Stimulated activated CD8-positive, alpha-beta memory T cell treated with anti-CD3 and anti-CD28 coated beads, Interleukin-7, amount 100 ng/mL, for 4 hours (primary cell): ENCODE results near the gene GAP43.
"Not testable (repeated sequence)": the region's sequence is repeated elsewhere in the genome, so short reads cannot be mapped to it uniquely, and the experiment has no call there.

Experiments used
- DNase-seq, 2 donors: peaks; one replicate each; pipeline ENCODE4 v3.0.0-alpha.2; 2020; ENCODE audit warnings: low read depth in 2 of 2

GAP43 gene

GRCh38 chr3:115698851-115699591 is 75.7 kb downstream of the GAP43 start:
- DNase-seq = no peak

GRCh38 chr3:115699706-115700105 is 76.4 kb downstream of the GAP43 start:
- no peak for DNase-seq

GRCh38 chr3:115702598-115702997 is 79.3 kb downstream of the GAP43 start:
- DNase-seq = no peak

- DNase-seq = no peak
Measured at GRCh38 chr3:115704661-115705338, 81.5 kb downstream of the GAP43 start.

GRCh38 chr3:115706311-115706829 is 83.1 kb downstream of the GAP43 start:
- DNase-seq = no peak

GRCh38 chr3:115708540-115708939 is 85.2 kb downstream of the GAP43 start:
- no peak for DNase-seq

- DNase-seq = no peak
Measured at GRCh38 chr3:115709093-115709492, 85.8 kb downstream of the GAP43 start.

- no peak for DNase-seq
Measured at GRCh38 chr3:115709931-115710330, 86.6 kb downstream of the GAP43 start.

- DNase-seq = no peak
Measured at GRCh38 chr3:115710799-115711198, 87.5 kb downstream of the GAP43 start.

GRCh38 chr3:115712871-115713270 is 89.6 kb downstream of the GAP43 start:
- DNase-seq = no peak

GRCh38 chr3:115713284-115713683 is 90.0 kb downstream of the GAP43 start:
- DNase-seq = no peak

- DNase-seq = no peak
Measured at GRCh38 chr3:115715241-115715745, 92.0 kb downstream of the GAP43 start.

- no peak for DNase-seq
Measured at GRCh38 chr3:115720983-115721382, 97.7 kb downstream of the GAP43 start.

GRCh38 chr3:115725800-115726199 is 102.5 kb downstream of the GAP43 start:
- no peak for DNase-seq

GRCh38 chr3:115727135-115727534 is 103.8 kb downstream of the GAP43 start:
- no peak for DNase-seq

- DNase-seq = no peak
Measured at GRCh38 chr3:115728013-115728412, 104.7 kb downstream of the GAP43 start.

- not testable (repeated sequence) for DNase-seq
Measured at GRCh38 chr3:115736341-115736740, 113.0 kb downstream of the GAP43 start.

- DNase-seq = no peak
Measured at GRCh38 chr3:115741650-115742049, 118.3 kb downstream of the GAP43 start.

GRCh38 chr3:115744516-115744915 is 121.2 kb downstream of the GAP43 start:
- DNase-seq = not testable (repeated sequence)

- DNase-seq = not testable (repeated sequence)
Measured at GRCh38 chr3:115752978-115753377, 129.7 kb downstream of the GAP43 start.

GRCh38 chr3:115758076-115758763 is 134.9 kb downstream of the GAP43 start:
- DNase-seq = no peak

- DNase-seq = no peak
Measured at GRCh38 chr3:115760716-115761115, 137.4 kb downstream of the GAP43 start.
